HG02610 (cell line): ENCODE results near the gene ROGDI.
"Not testable (repeated sequence)": the region's sequence is repeated elsewhere in the genome, so short reads cannot be mapped to it uniquely, and the experiment has no call there.

Experiments
- ATAC-seq: cut with Tn5 transposase; IDR thresholded peaks from one replicate; pipeline ENCODE4 v1.9.1; 2021; ENCODE audit warnings: mild to moderate bottlenecking, moderate library complexity; ENCODE audit not compliant: unreplicated experiment

The ROGDI gene

DNA sequence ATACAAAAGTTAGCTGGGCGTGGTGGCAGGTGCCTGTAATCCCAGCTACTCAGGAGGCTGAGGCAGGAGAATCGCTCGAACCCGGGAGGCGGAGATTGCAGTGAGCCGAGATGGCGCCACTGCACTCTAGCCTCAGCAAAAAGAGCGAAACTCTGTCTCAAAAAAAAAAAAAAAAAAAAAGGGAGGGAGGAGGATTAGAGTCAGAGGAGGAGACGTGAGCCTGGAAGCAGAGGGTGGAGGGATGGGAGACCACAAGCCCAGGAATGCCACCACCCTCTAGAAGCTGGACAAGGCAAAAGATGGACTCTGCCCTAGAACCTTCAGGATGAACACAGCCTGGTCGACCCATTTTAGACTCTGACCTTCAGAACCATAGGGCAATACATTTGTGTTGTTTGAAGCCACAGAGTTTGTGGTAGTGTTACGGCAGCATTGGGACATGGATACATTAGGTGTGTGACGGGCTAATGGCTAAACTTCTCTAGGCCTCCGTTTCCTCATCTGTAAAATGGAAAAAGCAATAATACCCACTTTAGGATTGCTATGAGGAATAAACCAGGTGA, 9.4 kb downstream of the ROGDI start:
- ATAC-seq: no peak

DNA sequence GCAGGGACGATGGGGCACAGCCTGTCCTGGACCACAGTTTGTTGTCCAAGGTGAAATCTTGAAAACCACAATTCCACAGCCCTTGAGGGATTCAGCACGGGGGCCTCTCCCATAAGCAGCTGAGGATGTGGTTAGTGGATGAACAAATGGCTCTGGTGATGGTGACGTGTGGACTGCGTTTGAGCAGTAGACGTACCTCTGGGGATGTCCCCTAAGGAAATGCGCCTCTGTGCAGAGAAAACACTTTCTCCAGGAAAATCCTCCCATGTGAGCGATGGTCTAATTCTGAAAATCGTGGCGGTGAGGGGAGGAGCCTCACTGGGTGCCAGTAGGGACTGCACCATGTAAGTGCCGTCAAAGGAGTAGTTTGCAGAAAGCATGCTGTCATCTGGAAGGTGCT, 11.6 kb downstream of the ROGDI start:
- no peak for ATAC-seq

DNA sequence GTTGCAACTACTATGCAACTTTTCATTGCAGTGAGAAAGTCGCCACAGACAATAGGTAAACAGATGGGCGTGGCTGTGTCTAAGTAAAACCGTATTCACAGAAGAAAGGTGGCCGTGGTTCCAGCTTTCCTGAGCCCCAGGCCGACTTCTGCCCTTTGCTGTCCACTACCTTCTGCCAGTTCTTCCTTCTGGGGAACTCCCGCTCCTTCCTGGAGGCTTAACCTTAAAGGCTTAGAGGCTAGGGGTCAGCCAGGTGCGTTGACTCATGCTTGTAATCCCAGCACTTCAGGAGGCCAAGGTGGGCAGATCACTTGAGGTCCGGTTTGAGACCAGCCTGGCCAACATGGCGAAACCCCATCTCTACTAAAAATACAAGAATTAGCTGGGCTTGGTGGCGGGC, 12.2 kb downstream of the ROGDI start:
- ATAC-seq: no peak

DNA sequence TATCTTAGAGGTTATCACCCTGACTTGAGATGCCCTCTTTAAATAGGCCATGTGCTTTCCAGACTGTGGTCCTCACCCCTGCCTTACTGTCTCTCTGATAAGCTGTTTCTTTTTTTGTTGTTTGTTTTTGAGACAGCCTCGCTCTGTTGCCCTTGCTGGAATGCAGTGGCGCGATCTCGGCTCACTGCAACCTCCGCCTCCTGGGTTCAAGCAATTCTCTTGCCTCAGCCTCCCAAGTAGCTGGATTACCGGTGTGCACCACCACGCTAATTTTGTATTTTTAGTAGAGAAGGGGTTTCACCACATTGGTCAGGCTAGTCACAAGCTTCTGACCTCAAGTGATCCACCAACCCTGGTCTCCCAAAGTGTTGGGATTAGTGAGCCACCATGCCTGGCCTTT, 13.5 kb downstream of the ROGDI start:
- ATAC-seq: no peak

DNA sequence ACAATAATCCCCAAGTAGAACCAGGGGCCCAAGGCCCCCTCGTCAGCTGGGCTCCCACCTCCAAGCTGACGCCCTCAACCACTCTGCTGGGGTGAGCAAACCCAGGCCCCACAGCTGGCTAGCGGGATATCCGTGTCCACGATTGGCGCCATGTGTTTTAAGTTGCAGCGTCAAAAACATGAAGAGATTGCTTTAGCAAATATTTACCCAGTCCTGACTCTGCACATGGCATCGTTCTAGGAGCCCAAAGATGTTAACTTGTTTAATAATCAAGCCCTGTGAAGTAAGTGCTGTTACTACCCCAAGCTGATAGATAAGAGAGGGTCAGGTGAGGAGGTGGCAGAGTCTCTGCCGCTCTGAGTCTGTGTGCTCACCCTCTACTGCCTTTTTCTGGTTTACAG, 13.9 kb downstream of the ROGDI start:
- no peak for ATAC-seq

- no peak for ATAC-seq
These were observed 14.6 kb downstream of the ROGDI start, which contains the start of gene SEPTIN12 for GRCh38 chr16:4787627-4788482. TSS of gene SEPTIN12 (minus strand) at chr16:4788345. CDS start at chr16:4787645, 700 bp downstream.

GRCh38 chr16:4787068-4787467, 15.4 kb downstream of the ROGDI start:
- ATAC-seq: no peak

DNA sequence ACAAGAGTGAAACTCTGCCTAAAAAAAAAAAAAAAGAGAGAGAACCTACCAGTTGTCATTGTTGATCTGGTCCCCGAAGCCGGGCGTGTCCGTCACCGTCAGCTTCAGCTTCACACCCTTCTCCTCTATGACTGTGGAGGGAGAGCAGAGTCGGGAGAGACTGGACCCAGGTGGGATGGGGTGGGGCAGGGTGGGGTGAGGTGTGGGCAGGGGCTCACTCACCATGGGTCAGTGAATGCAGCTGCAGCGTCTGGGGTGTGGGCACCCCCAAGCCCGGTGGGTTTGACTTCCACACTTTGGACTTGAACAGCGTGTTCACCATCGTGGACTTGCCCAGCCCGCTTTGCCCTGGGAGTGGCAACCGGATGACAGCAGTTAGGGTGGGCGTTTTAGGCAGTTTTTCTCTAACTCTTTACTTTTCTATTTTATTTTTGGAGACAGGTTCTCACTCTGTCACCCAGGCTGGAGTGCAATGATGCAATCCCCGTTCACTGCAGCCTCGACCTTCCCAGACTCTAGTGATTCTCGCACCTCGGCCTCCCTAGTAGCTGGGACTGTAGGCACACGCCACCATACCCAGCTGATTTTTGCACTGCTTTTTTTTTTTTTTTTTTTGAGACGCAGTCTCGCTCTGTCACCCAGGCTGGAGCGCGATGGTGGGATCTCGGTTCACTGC, 16.5 kb downstream of the ROGDI start:
- ATAC-seq: no peak

GRCh38 chr16:4784444-4784987, 17.9 kb downstream of the ROGDI start:
- ATAC-seq: not testable (repeated sequence)

DNA sequence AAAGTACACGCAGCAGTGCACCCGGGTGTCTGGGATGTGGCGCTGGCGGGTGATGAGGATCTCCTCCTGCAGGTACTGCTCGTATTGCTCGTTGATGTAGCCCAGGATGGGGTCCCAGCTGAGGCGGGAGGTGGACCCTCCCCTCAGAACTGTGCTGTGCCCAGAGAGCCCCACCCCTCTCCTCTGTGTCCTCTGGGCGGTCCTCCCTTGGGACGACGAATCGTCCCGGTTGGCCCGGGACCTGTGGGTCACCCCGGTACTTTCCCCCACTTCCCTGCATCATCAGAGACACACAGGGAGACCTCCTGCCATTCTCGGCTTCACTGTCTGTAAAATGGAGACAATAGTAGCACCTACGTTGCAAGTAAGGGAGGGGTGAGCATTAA, 18.5 kb downstream of the ROGDI start:
- no peak for ATAC-seq

DNA sequence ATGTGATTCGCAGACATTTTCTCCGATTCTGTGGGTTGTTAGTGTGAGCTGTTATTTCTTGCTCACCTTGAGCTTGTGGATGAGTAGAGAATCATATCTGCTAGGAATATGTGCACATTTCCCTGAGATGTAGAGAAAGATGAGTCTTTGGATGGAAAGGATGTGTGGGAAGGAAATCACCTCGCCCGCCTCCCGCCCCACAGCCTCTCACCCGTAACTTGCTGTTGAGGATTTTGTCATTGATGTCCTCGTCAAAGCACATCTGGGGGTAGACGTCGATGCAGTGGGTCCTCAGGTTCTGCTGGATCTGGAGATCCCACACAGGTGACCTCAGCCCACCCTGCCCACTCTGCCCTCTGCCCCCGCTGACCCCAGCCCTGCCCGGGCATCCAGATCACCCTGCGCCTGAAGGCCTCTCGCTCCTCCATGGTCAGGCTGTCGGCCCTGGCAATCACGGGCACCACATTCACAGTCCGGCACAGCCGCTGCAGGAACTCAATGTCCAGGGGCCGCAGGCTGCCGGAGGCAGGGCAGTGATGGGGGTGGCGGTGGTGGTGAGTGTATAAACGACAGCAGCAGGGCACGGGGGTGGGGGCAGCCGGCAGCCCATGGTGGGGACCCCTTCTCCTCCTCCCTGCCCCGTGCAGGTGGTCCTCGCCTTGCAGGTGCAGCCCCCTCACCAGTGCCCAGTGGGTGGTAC, 19.0 kb downstream of the ROGDI start:
- no peak for ATAC-seq

DNA sequence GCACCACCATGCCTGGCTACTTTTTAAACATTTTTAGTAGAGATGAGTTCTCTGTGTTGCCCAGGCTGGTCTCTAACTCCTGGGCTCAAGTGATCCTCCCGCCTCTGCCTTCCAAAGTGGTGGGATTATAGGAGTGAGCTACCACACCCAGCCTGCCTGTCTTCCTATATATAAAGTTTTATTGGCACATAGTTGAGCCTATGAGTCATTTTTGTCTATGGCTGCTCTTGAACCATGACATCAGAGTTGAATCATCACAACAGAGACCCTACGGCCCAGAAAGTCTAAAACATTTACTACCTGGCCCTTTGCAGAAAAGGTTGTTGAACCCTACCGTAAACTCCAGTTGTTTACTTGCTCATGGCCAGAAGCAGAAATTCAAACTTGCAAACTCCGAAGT, 22.2 kb downstream of the ROGDI start:
- no peak for ATAC-seq

DNA sequence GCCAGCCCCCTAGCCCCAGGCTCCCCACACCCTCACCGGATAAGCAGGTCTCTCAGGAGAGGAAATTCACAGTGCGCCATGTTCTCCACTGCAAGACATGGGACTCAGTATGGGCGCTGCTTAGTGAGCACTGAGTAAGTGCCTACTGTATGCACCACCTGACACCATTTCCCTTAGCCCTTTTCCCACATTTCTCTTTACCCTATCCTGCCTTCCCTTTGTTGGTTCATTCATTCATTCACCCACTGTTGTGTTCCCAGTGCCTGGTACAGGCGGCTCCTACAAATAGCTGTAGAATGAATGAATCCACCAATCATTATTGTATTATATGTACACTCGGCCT, 24.4 kb downstream of the ROGDI start:
- no peak for ATAC-seq

DNA sequence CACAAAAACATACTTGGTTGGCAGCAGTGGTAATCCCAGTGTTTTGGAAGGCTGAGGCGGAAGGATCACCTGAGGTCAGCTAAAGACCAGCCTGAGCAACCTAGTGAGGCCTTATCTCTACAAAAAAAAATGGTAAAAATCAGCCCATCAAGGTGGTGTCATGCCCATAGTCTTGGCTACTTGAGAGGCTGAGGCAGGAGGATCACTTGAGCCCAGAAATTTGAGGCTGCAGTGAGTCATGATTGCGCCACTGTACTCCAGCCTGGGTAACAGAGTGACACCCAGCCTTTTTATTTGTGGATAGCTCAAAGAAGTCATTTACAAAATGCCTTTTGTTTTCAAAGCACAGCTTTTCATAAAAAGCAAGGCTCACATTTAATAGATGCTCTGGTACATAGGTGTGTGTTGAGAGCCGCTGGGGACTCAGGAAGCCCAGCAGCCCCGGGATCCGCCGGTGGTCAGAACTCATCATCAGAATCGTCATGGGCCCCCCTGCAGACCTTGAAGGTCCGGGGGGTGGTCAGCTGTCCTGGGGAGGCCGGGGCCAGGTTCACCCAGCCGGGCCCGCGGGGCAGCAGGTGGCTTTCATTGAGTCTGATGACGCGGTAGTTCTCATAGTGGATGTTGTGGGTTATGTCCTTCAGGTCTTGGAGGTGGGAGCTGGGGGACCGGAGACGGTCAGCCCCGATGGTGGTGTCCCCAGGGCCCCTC, 24.9 kb downstream of the ROGDI start:
- ATAC-seq: no peak

DNA sequence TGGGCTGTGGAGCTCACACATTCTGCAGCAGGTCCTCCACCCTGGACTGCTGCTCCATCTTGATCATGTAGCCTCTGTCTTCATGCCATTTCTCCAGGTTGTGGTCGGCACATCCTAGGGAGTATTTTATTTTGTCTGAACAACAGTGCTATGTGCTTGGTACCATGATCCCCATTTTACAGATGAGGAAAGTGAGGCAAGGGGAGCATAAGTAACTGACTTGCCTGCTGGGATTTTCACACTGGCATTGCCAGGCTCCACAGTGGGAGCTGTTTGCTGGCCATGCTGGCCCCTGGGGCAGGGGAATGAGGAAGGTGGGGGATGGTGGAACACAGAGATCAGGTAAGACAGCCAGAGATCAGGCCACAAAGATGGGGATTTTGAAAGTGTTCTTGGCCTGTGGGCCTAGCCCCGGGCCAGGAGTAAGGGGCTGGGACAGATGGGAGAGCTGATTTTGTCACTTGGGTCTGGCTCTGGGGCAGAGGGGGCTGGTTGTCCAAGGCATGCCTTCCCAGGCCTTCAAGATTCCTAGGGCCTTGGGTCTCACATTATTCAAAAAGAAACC, 26.2 kb downstream of the ROGDI start:
- ATAC-seq: no peak

DNA sequence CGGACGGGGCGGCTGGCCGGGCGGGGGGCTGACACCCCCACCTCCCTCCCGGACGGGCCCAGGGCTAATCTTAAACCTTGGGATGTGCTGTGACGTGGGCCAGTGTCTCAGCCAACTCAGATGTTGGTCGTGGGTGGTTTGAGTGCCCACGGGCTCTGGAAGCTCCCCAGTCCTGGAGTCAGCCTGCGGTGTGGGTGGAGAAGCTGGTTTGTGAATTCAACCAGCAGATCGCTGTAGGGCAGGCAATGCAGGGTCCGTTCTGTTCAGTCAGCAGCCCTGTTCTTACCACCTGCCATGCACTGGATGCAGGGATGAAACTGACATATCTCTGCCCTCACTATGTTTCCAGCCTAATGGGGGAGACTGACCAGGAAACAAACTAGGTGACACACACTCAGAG, 27.4 kb downstream of the ROGDI start:
- ATAC-seq: no peak

- no peak for ATAC-seq
These were observed 30.1 kb downstream of the ROGDI start for GRCh38 chr16:4772351-4772750.

GRCh38 chr16:4771646-4772045, 30.8 kb downstream of the ROGDI start:
- no peak for ATAC-seq

DNA sequence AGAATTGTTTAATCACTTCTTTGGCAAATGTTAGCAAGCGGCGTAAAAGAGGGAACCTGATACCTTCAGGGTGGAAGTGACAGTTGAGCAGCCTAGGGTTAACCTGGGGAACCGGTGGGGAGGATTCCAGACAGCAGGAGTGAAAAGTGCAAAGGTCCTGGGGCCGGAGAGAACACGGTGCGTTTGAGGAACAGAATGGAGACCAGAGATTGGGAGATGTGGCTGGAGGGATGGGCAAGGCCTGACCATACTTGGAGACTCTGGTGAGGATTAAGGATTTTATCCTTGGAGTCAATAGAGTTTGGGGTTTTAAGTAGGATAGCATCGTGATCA, 33.2 kb downstream of the ROGDI start:
- no peak for ATAC-seq

DNA sequence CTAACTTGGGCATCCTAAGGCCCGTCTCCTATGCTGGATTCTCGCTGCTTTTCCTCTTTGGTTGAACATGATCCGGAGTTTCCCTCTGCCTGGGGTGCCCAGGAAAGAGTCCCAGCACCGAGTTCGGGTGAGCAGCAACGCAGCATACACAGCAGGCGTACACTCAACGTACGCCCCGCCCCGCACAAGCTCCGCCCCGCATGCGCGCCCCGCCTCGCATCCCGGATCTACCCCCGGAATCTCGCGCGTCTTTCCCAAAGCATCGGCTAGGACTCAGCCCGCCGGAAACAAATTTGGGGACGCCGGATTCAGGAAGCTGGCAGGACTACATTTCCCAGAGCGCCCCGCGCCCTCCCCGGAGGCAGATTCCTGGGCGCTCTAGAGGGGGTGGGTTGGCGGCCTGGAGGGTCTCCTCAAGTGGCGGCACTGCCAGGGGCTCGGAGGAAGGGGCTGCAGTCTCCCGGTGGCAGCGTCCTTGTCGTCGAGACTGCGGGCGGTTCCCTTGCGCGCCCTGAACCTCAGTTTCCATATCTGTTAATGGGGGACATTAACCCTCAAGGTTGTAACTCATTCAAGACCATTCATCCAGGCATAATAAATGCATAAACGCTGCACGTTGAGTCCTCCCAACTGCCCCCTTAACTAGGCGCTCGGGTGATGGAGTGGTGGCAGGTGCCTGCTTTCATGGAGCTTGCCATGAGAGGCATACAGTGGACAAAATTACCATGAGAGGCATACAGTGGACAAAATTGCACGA, 33.7 kb downstream of the ROGDI start:
- ATAC-seq: peak; percentile 70
